ENCODE measurements around the gene CNNM3.

Gene CNNM3

GRCh38 chr2:96837575-96837974, 21.5 kb downstream of the CNNM3 start:
- POLR2A ChIA-PET (ENCODE audit: low non-redundant PET) = no interaction called here
- CTCF ChIA-PET = interaction anchor here (0.5 to 0.6 kb wide), 2 partner anchors 11 to 23 kb away, joined by 3 read pairs; no protein-coding TSS in a partner anchor
- no peak for TF ChIP-seq CTCF (conservative IDR thresholded peaks at IDR 0.05; ENCODE audit: low read depth)
- no peak for DNase-seq (ENCODE audit: low spot score)
- no peak overlapping the region for H3K27ac ChIP-seq

- peak overlapping the region; percentile 21; the same call in 1 of the 2 replicates for H3K27ac ChIP-seq
- ChIA-PET POLR2A (ENCODE audit: low non-redundant PET) (interaction anchor here (0.6 kb wide), 1 partner anchor 19 kb away, joined by 3 read pairs; the partner anchor contains the start of gene ANKRD39), CTCF (interaction anchor here (0.6 kb wide), 2 partner anchors 24 to 44 kb away, joined by 3 read pairs; no protein-coding TSS in a partner anchor)
- DNase-seq (ENCODE audit: low spot score) = no peak
- TF ChIP-seq CTCF (conservative IDR thresholded peaks at IDR 0.05; ENCODE audit: low read depth) = no peak
Measured at GRCh38 chr2:96838345-96839292, 22.6 kb downstream of the CNNM3 start.

DNA sequence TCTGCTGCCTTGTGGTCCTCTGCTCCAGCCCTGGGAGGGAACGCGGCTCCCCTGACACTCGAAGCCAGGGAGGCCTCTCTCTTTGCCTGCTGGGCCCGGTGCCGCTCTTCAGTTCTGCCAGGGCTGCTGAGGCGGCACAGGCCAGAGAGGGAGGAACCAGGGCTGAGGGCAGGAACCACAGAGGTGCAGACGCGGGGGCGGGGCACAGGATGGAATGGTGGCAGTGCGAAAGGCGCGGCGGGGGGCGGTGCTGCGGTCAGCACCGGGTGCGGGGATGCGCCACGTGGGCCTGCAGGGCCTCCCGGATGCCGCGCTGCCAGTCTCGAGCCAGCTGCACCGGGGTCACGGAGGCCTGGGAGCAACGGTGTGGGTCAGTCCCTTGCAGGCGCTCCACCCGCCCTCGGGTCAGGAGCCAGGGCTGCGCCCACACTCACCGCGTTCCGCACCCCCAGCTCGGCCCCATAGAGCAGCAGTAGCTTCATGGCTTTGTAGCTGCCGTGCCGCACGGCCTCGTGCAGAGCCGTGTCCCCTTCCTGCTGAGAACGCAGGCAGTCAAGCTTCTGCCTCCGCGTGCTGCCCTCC, 23.3 kb downstream of the CNNM3 start:
- CTCF ChIA-PET = interaction anchor here (0.6 to 1.5 kb wide), 2 partner anchors 44 to 289 kb away, joined by 3 read pairs; no protein-coding TSS in a partner anchor

DNA sequence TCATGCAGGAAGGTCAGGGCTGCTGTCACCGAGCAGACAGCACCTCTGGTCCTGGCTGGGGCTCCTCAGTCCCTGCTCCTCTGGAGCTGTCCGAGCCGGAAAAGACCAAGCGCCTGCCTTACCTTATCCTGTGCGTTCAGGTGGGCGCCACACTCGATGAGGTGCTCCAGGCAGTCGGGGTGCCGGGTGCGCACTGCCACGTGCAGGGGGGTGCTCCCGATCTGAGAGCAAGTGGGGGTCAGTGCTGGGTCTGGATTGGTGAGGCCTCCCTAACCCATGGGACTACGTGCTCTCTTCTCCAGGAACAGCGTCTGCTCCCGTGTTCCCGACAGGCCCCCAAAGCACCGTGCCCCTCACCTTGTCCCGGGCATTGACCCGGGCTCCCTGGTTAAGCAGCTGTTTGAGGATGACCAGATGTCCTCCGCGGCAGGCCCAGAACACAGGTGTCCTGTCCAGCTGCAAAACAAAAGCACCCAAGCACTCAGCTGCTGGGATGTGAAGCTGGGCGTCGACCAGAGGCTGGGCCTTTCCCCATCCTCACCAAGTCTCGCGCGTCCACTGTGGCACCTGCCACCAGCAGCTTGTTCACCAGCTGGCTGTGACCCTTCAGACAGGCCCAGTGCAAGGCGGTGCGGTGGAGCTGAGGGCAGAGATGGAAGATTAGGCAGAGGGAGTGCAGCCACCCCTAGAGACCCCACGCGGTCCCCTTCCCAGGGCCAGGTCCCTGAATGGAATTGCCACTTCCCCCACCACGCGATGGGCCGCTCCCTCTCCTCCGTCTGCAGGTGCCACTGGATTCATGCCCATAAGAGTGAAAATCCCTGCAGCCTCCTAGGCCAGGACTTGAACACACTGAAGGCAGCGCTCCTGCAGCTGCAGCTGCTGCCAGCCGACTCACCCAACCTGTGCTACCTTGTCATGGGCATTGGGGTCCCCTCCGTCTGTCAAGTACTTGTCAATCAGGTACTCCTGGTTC, 24.1 kb downstream of the CNNM3 start:
- H3K27ac ChIP-seq = no peak overlapping the region
- no peak for TF ChIP-seq CTCF (conservative IDR thresholded peaks at IDR 0.05; ENCODE audit: low read depth)
- no peak for DNase-seq (ENCODE audit: low spot score)
- ChIA-PET CTCF (interaction anchor here (0.6 to 1.5 kb wide), 2 partner anchors 43 to 290 kb away, joined by 3 read pairs; no protein-coding TSS in a partner anchor), POLR2A (ENCODE audit: low non-redundant PET) (no interaction called here)

More for the DNA sequence above, 23.3 kb downstream of the CNNM3 start:
- no peak for TF ChIP-seq CTCF (conservative IDR thresholded peaks at IDR 0.05; ENCODE audit: low read depth)
- POLR2A ChIA-PET (ENCODE audit: low non-redundant PET) = no interaction called here
- H3K27ac ChIP-seq = peak overlapping the region; percentile 21; the same call in 1 of the 2 replicates
- no peak for DNase-seq (ENCODE audit: low spot score)

DNA sequence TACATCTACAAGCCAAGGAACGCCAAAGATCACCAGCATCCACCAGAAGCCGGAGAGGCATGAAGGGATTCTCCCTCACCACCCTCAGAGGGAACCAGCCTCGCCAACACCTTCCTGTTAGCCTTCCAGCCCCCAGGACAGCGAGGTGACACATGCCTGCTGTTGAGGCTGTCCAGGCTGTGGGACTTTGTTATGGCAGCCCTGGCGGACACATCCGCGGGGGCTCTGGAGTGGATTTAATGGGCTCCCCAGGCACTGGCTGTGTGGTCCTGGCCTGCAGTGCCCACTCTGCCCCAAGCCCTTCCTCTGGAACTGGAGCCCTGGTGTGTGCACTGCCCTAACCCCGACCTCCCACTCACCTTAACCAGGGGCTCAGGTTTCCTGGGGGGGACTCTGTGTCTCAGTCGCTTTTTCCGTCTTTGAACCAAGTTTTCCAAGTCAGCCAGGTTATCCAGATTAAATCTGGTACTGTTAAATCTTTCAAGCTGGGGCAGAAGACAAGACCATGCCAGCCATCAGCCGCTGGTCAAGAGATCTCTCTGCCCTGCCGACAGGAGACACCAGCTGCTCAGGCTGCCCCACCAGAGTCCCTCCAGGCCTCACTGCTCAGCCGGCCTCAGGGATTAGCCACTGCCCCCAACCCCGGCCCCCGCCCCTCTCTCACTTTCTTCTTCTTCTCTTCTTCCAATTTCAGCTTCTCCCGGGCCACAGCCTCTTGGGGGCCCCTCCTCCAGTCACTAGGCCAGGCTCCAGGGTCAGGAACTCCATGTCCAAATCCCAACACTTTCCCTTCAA, 25.8 kb downstream of the CNNM3 start:
- peak overlapping the region; percentile 32 for H3K27ac ChIP-seq
- no peak for DNase-seq (ENCODE audit: low spot score)
- CTCF ChIA-PET = interaction anchor here (0.6 to 0.8 kb wide), 2 partner anchors 8 to 16 kb away, joined by 3 to 4 read pairs; partner anchors contain the start of gene ANKRD39
- no peak for TF ChIP-seq CTCF (conservative IDR thresholded peaks at IDR 0.05; ENCODE audit: low read depth)
- POLR2A ChIA-PET (ENCODE audit: low non-redundant PET) = interaction anchor here (0.7 kb wide), 1 partner anchor 9 kb away, joined by 3 read pairs; no protein-coding TSS in a partner anchor
